GM12891 (cell line): ENCODE measurements around the gene FXN.

Source experiments
- PAX5 ChIP-seq: IDR thresholded peaks from 2 replicates; pipeline ENCODE4 v1.6.1; 2011; ENCODE audit warnings: low read length, moderate library complexity, mild to moderate bottlenecking; ENCODE audit not compliant: insufficient read depth, severe bottlenecking
- POLR2A ChIP-seq: IDR thresholded peaks from 2 replicates; pipeline ENCODE4 v1.6.1; 2011; ENCODE audit warnings: low read depth, low read length, control low read depth
- POLR2AphosphoS5 ChIP-seq: IDR thresholded peaks from 2 replicates; pipeline ENCODE4 v1.6.1; 2011; ENCODE audit warnings: low read depth, low read length, control low read depth
- POU2F2 ChIP-seq: IDR thresholded peaks from 2 replicates; pipeline ENCODE4 v1.6.1; 2011; ENCODE audit warnings: low read depth, mild to moderate bottlenecking, control low read depth, low read length, moderate library complexity
- SPI1 ChIP-seq: IDR thresholded peaks from 2 replicates; pipeline ENCODE4 v1.6.1; 2011; ENCODE audit warnings: low read depth, low read length, control low read depth
- TAF1 ChIP-seq: IDR thresholded peaks from 2 replicates; pipeline ENCODE4 v1.6.1; 2011; ENCODE audit warnings: low read depth, low read length, control low read depth

GRCh38 chr9:69056191-69056815, 20.8 kb downstream of the FXN start:
- no peak for TF ChIP-seq POLR2A
- TF ChIP-seq POLR2AphosphoS5, result no peak
- no peak for TF ChIP-seq SPI1
- TF ChIP-seq TAF1, result no peak
- no peak for TF ChIP-seq POU2F2
- TF ChIP-seq PAX5, result no peak
